ENCODE measurements around the gene CDK10.

The CDK10 gene

DNA sequence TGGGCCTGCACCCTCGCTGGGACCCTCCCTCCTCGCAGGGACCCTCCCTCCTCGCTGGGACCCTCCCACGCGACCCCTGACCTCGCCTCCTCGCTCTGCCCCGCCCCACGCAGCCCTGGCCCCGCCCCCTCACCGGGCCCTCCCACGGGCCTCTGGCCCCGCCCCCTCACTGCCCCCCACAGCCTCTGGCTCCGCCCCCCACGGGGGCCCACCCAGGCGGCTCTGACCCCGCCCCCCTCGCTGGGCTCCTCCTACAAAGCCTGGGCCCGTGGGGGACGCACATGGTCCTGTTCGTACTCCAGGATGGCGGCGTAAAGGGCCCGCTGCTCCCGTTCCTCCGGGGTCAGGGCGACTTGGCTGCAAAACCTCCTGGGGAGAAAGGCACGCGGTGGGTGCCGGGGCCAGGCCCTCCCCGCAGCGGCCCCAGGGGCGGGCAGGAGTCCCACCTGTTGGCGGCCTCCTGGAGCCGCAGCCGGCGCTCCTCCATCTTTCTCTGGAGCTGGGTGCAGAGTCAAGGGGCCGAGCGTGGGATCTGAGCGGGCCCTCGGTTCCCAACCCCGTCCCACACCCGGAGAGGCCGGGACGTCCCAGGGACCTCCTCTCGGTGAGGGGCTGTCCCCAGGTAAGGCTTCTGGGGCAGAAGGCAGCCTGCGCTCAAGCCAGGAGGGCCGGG is 25.2 kb downstream of the CDK10 start:
- no peak for DNase-seq (ENCODE audit: low read depth, low spot score)

DNA sequence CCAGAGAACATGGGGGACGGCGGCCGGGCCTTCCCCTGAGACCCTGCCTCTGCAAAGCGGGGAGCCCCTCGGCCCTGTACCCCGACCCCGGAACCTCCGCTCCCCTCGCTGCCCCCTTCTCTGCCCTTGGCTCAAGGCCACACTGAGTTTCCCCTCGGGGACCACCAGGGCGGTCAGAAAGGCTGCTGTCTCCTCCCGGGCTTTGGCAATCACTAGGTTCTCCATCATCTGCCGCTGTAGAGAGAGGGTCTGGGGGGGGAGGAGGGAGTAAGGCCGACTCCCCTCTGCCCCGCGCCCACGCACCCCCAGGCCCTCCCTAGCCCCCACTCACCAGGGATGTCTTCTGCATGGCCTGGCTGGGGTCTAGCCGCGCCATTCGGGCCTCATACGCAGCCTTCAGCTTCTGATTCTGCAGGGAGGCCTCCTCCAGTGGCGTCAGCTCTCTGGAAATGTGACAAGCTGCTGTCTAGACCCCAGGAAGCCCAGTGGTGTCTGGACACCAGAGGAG is 25.8 kb downstream of the CDK10 start:
- DNase-seq (ENCODE audit: low read depth, low spot score), result no peak

GRCh38 chr16:89716493-89716892 is 30.0 kb downstream of the CDK10 start:
- no peak for DNase-seq (ENCODE audit: low read depth, low spot score)

GRCh38 chr16:89716916-89717687 is 30.6 kb downstream of the CDK10 start:
- DNase-seq (ENCODE audit: low read depth, low spot score), result no peak

- no peak for DNase-seq (ENCODE audit: low read depth, low spot score)
Observed at GRCh38 chr16:89717688-89718505, 31.4 kb downstream of the CDK10 start.

- DNase-seq (ENCODE audit: low read depth, low spot score), result no peak
Observed at GRCh38 chr16:89720551-89720812, 34.0 kb downstream of the CDK10 start.

DNA sequence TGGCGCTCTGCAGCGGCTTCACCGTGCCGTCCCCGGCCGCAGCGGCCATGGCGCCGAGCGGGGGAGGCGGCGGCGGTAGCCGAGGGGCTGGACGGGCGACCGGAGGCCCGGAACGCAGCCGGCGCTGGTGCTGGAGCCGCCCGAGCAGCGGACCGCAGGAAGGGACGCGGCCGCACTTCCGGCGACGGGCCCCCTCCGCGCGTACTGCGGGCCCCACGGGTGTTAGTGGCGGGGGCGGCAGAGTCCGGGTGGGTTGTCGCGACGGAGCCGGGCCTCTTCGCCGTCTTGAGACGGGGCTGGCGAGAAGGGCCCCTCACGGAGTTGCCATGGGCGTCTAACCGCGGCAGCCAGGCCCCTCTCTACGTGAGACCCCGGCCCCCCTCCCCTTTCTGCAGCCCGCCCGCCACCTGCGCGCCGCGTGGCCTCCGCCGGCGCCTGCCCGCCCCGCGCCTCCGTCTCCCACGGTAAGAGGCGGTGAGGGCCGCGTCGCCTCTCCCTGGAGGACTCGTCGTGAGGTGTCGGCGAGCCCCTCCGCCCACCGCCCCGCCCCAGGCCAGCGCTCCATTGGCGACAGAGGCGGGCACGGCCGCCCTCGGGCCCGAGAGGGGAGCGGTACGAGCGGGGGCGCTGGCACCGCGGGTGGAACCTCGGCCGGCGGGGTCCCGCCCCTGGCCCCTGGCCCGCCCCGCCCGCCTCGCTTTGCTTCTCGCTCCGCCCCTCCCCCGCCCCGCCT is 34.5 kb downstream of the CDK10 start, which contains the start of the genes VPS9D1 and ZNF276:
VPS9D1 (minus strand) TSS at position 86 of the 733 bp plus-strand sequence; CDS start at position 49, 37 bp downstream.
ZNF276 (plus strand) TSS at position 725 of the 733 bp plus-strand sequence. CDS start 104 bp downstream, outside the sequence.
- no peak for DNase-seq (ENCODE audit: low read depth, low spot score)

DNA sequence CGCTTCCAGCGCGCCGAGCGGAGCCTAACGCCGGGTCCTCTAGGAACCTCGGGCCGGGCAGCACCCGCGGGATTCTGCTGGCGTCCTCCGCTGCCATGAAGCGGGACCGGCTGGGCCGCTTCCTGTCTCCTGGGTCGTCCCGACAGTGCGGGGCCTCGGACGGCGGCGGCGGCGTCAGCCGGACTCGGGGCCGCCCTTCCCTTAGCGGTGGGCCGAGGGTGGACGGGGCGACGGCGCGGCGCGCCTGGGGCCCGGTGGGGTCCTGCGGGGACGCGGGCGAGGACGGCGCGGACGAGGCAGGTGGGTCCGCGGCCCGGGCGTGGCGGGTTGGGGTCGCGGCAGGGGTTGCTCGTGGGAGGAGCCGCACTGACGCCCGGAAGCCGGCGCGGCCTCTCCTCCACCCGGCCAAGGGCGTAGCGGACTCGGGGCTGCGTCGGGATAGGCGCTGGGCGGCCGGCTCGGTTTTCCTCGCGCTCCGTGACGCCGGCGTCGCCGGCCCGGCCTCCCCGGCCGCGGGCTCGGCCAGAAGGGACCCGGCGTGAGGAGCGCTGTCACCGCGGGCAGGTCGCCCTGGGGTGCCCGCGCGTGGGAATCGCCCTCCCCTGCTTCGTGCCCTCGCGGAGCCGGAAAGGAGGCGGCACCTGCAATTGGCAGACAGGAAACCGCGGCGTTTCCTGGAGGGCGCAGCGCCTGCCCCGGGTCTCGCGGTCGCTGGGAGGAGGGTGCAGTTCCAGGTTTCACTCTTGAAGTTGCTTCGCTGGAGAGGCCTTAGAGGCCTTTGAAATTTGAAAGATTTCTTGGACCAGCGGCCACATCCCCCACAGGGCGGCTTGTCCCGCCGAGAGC is 35.3 kb downstream of the CDK10 start:
- DNase-seq (ENCODE audit: low read depth, low spot score), result no peak

DNA sequence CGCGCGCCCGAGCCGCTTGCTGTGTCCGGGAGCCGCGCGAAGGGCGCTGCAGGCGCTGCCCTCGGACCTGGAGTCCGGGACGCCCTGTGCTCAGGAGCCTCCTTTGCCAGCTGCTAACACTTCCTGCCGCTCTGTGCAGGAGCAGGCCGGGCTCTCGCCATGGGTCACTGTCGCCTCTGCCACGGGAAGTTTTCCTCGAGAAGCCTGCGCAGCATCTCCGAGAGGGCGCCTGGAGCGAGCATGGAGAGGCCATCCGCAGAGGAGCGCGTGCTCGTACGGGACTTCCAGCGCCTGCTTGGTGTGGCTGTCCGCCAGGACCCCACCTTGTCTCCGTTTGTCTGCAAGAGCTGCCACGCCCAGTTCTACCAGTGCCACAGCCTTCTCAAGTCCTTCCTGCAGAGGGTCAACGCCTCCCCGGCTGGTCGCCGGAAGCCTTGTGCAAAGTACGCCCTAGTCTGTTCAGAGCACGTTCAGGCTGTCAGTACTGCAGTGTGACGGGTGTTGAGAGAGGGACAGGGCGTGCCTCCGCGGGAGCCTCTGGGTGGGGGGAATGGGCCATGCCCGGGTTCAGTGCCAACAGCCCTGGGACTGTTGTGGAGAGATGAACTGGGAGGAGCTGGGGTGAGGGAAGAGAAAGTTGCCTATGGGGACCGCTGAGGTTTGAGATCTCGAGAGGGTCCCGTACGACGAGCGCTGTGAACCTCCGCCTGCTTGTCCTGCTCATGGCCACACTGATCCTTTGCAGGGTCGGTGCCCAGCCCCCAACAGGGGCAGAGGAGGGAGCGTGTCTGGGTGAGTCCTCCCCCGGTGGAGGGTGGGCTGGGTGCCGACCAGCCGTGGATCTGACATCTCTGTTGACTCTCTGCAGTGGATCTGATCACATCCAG is 36.1 kb downstream of the CDK10 start:
- no peak for DNase-seq (ENCODE audit: low read depth, low spot score)

- no peak for DNase-seq (ENCODE audit: low read depth, low spot score)
Observed at GRCh38 chr16:89723279-89724250, 37.1 kb downstream of the CDK10 start.

DNA sequence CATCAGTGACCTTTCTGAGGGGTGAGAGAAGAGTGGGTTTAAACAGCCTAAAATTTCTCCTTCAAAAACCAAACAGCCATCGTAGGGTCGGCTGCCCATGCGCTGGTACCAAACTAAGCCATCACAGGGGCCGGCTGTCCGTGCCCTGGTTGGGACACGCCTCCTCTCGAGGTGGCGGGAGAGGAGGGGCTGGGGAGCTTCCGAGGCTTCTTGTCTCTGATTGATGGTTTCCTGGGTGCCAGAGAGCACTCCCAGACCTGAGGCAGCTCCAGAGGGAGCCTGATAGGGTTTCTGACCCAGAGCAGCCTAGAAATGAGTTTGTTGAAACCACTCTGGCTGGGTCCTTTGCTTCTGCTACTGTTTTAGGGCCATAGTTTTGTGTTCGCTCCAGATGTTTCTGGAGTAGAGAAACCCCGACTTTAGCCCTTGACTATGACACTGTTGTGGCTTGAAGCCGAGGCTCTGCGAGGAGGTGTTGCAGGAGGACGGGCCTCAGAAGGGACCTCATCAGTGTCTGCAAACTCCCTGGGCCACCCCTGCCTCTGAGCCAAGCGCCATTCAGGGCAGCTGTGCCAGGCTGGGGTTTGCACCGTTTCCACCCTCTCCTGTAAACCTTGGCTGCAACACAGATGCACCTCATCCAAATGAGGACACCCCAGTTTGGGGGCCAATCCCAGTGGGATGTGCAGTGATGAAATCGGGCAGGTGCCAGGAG is 41.1 kb downstream of the CDK10 start:
- DNase-seq (ENCODE audit: low read depth, low spot score), result no peak

GRCh38 chr16:89729293-89729692 is 42.8 kb downstream of the CDK10 start:
- DNase-seq (ENCODE audit: low read depth, low spot score), result no peak

GRCh38 chr16:89729863-89730593 is 43.5 kb downstream of the CDK10 start:
- no peak for DNase-seq (ENCODE audit: low read depth, low spot score)

DNA sequence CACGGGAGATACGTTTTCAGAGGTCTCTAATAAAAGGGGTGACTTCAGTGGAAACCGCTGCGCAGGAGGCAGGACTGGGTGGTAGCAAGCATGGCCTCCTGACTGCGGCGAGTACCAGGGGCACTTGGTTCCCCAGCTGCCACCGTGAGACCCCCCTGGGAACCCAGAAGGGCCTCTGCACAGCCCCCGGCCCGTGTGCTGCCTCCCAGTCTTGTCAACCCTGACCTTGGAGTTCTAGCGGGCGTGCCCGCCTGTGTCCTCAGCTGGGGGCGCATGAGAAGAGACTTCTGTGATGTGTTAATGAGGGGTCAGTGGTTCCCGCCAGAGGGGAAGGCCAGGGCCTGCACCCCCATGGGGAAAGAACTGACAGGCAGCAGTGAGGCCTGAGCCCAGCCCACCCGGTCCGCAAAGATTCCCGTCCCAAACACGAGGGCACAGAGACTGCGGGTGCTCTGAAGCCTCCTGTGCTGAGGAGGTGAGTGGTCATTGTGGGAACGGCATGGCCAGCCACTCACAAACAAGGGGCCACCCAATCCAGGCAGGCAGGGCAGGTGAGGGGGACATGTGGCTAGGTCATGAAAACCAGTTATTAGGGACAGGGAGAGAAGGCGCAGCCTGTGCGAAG is 44.2 kb downstream of the CDK10 start:
- no peak for DNase-seq (ENCODE audit: low read depth, low spot score)

- no peak for DNase-seq (ENCODE audit: low read depth, low spot score)
Observed at GRCh38 chr16:89732142-89732917, 45.8 kb downstream of the CDK10 start.

DNA sequence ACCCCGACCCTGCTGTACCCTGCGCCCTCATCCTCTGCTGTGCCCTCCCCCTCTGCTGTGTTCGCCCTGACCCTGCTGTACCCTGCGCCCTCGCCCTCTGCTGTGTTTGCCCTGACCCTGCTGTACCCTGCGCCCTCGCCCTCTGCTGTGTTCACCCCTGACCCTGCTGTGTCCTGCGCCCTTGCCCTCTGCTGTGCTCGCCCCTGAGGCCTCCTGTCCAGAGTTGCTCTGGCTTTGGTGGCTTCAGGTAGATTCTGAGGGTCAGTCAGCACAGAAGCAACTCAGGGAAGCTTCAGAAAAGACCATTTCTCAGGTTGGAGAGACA is 46.4 kb downstream of the CDK10 start:
- DNase-seq (ENCODE audit: low read depth, low spot score), result no peak

Measured in brain pericyte (primary cell).